ENCODE results near the gene ACOX2. TPM values are rescaled to one million over a fixed set of nuclear protein-coding genes. Genes with fewer than 3 reads are reported as not detected.

The ACOX2 gene
- total and polyA plus RNA-seq, 2 of the 13 experiments (the other 11 are each of a cell fraction or from before 2014, with no cell fraction given) = 42.6 to 98.5 TPM

DNA sequence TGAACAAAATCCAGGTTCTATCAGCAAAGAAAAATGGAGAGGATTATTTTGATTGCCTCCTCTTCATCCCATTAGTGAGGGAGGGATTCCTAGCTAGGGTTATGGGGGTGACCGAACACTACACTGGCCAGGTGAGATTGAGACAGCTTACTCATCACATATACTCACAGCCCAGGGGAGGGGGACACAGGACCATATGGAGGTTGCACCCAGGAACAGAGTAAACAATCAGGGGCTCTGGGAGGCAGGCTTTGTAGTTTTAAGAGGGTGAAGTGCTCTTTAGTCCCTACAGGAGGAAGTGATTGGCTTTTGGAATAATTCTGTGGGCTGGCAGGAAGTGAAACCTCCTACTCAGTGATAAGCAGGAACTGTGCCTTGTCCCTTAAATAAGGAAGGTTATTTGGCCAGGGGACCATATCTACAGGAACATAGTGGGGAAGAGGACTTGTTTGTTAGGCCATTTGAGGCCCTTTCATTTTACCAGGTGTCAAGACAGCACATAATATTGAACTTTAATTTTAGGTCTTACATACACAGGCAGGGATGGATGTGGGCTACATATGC, 62.6 kb downstream of the ACOX2 start:
- H2AFZ ChIP-seq (ENCODE audit: low read length) = no peak overlapping the region
- POLR2A ChIA-PET = interaction anchor here (0.9 to 1.7 kb wide), 3 partner anchors 12 to 17 kb away, joined by 3 to 4 read pairs (median 3); partner anchors contain the start of gene KCTD6
- peak overlapping the region; percentile 78 for H3K27ac ChIP-seq (ENCODE audit: extremely low read length, insufficient read depth, low read length)
- H3K9me3 ChIP-seq (ENCODE audit: low read length) = no peaks in the 10 kb centered on the region
- intact Hi-C loops (cut with micrococcal nuclease; ENCODE audit: unreplicated experiment) = loop anchor here (5.0 kb wide), 1 partner anchor 37 kb away; no protein-coding TSS in a partner anchor
- H3K4me2 ChIP-seq (ENCODE audit: low read depth, low read length) = peak overlapping the region; percentile 76
- in situ Hi-C loops (cut with HindIII; ENCODE audit: extremely low pct_ligation_motif_present, low pct_unique_long_range_greater_than_20kb) = no loop called here
- CTCF ChIA-PET (ENCODE audit: low intra/inter-chr PET ratio, low total read pairs) = no interaction called here
- 33% methylated on average over 1 of the region's 1 CpG for WGBS (ENCODE audit: low lambda C conversion rate)
- peak; percentile 38 for DNase-seq (ENCODE audit: low spot score)
- no peak overlapping the region for H3K9ac ChIP-seq (ENCODE audit: insufficient read depth, low read depth, low read length)
- no peaks in the 10 kb centered on the region for H3K27me3 ChIP-seq (ENCODE audit: control insufficient read depth in 1 of 2, insufficient read depth in 2 of 2, low read length in 2 of 2)
- no TSS peak for BruUV-seq (replicated peaks)
- no peak for FAIRE-seq
- H3K79me2 ChIP-seq (ENCODE audit: insufficient read depth, low read length) = no peaks in the 10 kb centered on the region
- H3K4me3 ChIP-seq (replicated peaks in 1 of 3; ENCODE audit: insufficient read depth in 1 of 3, low read depth in 2 of 3, low read length in 3 of 3) = peak overlapping the region in 1 of 3 experiments; percentile 31; a peak in 1 of 6 replicates
- peaks cover 84% of the 10 kb centered on the region for H3K4me1 ChIP-seq (ENCODE audit: insufficient read depth, low read length)
- no peaks in the 10 kb centered on the region for H3K36me3 ChIP-seq (replicated peaks in 1 of 2; ENCODE audit: control insufficient read depth in 1 of 2, insufficient read depth in 2 of 2, low read length in 2 of 2)
- H4K20me1 ChIP-seq (ENCODE audit: insufficient read depth, low read length) = no peaks in the 10 kb centered on the region
- ATAC-seq = peak; percentile 3; the same call in 1 of the 3 replicates
- TF ChIP-seq DPF2 (CRISPR knock-in tag; IDR thresholded peaks at IDR 0.05; ENCODE audit: borderline replicate concordance, low read depth) = peak; percentile 15; the same call in 1 of the 2 replicates
- TF ChIP-seq KDM6A (CRISPR knock-in tag; IDR thresholded peaks at IDR 0.05; ENCODE audit: low read depth) = no peak
- TF ChIP-seq TBX2 (CRISPR knock-in tag; IDR thresholded peaks at IDR 0.05; ENCODE audit: borderline replicate concordance) = 0 out of 2 replicates have a peak, but pooled peaks have one; percentile 3
- TF ChIP-seq ETV5 (CRISPR knock-in tag; IDR thresholded peaks at IDR 0.05; ENCODE audit: borderline replicate concordance) = peak; percentile 65; the same call in 1 of the 2 replicates
- no peak for TF ChIP-seq ZNF256 (CRISPR knock-in tag; conservative IDR thresholded peaks at IDR 0.05)
- TF ChIP-seq ZBTB20 (CRISPR knock-in tag; IDR thresholded peaks at IDR 0.05; ENCODE audit: borderline replicate concordance, low read depth) = peak; percentile 98; the same call in 1 of the 2 replicates
- TF ChIP-seq, protein P1, sequence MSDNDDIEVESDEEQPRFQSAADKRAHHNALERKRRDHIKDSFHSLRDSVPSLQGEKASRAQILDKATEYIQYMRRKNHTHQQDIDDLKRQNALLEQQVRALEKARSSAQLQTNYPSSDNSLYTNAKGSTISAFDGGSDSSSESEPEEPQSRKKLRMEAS (IDR thresholded peaks at IDR 0.05) = 0 out of 2 replicates have a peak, but pooled peaks have one; percentile 8
- 0 out of 2 replicates have a peak, but pooled peaks have one; percentile 7 for TF ChIP-seq SAP130 (CRISPR knock-in tag; IDR thresholded peaks at IDR 0.05; ENCODE audit: low read depth)
- peak; percentile 61 for TF ChIP-seq ELF3 (CRISPR knock-in tag; IDR thresholded peaks at IDR 0.05)
- TF ChIP-seq HDAC1 (CRISPR knock-in tag; IDR thresholded peaks at IDR 0.05) = peak; percentile 23; the same call in 1 of the 2 replicates
- TF ChIP-seq ZNF547 (CRISPR knock-in tag; IDR thresholded peaks at IDR 0.05) = no peak
- TF ChIP-seq, protein P2, sequence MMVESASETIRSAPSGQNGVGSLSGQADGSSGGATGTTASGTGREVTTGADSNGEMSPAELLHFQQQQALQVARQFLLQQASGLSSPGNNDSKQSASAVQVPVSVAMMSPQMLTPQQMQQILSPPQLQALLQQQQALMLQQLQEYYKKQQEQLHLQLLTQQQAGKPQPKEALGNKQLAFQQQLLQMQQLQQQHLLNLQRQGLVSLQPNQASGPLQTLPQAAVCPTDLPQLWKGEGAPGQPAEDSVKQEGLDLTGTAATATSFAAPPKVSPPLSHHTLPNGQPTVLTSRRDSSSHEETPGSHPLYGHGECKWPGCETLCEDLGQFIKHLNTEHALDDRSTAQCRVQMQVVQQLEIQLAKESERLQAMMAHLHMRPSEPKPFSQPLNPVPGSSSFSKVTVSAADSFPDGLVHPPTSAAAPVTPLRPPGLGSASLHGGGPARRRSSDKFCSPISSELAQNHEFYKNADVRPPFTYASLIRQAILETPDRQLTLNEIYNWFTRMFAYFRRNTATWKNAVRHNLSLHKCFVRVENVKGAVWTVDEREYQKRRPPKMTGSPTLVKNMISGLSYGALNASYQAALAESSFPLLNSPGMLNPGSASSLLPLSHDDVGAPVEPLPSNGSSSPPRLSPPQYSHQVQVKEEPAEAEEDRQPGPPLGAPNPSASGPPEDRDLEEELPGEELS (CRISPR knock-in tag; IDR thresholded peaks at IDR 0.05) = peak; percentile 28; the same call in 1 of the 2 replicates
- TF ChIP-seq LCORL (IDR thresholded peaks at IDR 0.05) = no peak
- TF ChIP-seq LCORL (CRISPR knock-in tag; IDR thresholded peaks at IDR 0.05) = 0 out of 2 replicates have a peak, but pooled peaks have one; percentile 10
- no peak for TF ChIP-seq ZNF160 (CRISPR knock-in tag; IDR thresholded peaks at IDR 0.05)
- TF ChIP-seq KAT8 (CRISPR knock-in tag; IDR thresholded peaks at IDR 0.05) = 0 out of 2 replicates have a peak, but pooled peaks have one; percentile 7
- TF ChIP-seq CREB1 (IDR thresholded peaks at IDR 0.05) = no peak
- 0 out of 2 replicates have a peak, but pooled peaks have one; percentile 44 for TF ChIP-seq CREB1 (CRISPR knock-in tag; IDR thresholded peaks at IDR 0.05)
- TF ChIP-seq, protein P3, sequence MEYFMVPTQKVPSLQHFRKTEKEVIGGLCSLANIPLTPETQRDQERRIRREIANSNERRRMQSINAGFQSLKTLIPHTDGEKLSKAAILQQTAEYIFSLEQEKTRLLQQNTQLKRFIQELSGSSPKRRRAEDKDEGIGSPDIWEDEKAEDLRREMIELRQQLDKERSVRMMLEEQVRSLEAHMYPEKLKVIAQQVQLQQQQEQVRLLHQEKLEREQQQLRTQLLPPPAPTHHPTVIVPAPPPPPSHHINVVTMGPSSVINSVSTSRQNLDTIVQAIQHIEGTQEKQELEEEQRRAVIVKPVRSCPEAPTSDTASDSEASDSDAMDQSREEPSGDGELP (IDR thresholded peaks at IDR 0.05; ENCODE audit: borderline replicate concordance, low read depth) = peak; percentile 16; the same call in 1 of the 2 replicates
- TF ChIP-seq CTCF (CRISPR knock-in tag; IDR thresholded peaks at IDR 0.05) = 0 out of 2 replicates have a peak, but pooled peaks have one; percentile 15
- TF ChIP-seq ZNF317 (CRISPR knock-in tag; IDR thresholded peaks at IDR 0.05) = peak; percentile 12; the same call in 1 of the 2 replicates
- no peak for TF ChIP-seq ZNF792 (CRISPR knock-in tag; IDR thresholded peaks at IDR 0.05)
